GM19372 (cell line): ENCODE data around the gene TWIST2.

Source experiments
- ATAC-seq: cut with Tn5 transposase; IDR thresholded peaks from one replicate; pipeline ENCODE4 v1.9.1; 2021; ENCODE audit warnings: mild to moderate bottlenecking, low read depth, moderate library complexity; ENCODE audit not compliant: unreplicated experiment

TWIST2 gene

DNA sequence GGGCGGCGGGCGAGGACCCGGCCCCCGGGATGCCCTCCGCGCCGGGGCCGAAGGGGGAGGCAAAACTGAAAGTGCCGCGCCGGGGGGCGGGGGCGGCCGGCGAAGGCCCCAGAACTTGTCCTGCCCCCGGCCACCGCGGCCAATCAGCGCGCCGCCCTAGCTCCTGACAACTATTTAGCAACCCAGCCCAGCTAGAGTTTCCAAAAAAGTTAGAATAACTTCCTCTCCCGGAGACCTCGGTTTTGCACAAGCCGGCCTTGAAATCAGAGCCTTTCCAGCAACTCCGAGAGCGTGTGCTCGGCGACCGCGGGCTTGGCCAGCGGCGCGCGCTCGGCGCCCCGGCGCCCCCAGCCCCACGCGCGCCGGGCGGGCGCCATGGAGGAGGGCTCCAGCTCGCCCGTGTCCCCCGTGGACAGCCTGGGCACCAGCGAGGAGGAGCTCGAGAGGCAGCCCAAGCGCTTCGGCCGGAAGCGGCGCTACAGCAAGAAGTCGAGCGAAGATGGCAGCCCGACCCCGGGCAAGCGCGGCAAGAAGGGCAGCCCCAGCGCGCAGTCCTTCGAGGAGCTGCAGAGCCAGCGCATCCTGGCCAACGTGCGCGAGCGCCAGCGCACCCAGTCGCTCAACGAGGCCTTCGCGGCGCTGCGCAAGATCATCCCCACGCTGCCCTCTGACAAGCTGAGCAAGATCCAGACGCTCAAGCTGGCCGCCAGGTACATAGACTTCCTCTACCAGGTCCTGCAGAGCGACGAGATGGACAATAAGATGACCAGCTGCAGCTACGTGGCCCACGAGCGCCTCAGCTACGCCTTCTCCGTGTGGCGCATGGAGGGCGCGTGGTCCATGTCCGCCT lies at the start of gene TWIST2:
Gene TWIST2, plus strand, starts transcription at position 245 of the 850 bp plus-strand sequence. Its CDS starts 131 bp downstream, at position 376.
- ATAC-seq = no peak

DNA sequence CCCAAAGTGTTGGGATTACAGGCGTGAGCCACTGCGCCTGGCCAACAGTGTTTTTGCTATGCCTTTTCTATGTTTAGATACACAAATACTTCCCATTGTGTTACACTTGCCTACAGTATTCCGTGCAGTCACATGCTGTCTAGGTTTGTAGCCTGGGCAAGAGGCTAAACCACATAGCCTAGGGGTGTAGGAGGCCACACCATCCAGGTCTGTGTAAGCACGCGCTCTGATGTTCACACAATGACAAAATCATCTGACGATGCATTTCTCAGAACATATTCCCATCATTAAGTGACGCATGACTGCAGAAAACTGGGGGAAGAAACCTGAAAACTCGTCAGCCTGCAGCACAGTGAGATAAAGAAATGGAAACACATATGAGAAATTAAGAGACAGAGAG lies 46.1 kb upstream of the TWIST2 start:
- ATAC-seq = no peak

- ATAC-seq = no peak
Measured at GRCh38 chr2:238802957-238803356, 44.9 kb upstream of the TWIST2 start.

- no peak for ATAC-seq
Measured at GRCh38 chr2:238803996-238804870, 43.7 kb upstream of the TWIST2 start.

DNA sequence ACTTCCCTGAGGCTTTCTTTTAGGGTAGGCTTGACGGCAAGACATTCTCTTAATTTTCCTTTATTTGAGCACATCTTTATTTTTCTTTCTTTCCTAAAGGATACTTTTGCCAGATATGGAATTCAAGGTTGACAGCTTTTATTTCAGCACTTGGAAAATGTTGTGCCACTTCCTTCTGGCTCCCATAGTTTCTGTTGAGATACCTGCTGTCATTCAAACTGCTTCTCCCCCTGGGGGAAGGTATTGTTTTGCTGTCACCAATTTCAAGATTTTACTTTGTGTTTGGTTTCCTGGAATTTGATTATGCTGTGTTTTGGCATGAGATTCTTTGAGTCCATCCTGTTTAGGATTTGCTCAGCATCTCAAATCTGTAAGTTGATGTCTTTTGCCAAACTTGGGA lies 39.1 kb upstream of the TWIST2 start:
- no peak for ATAC-seq

DNA sequence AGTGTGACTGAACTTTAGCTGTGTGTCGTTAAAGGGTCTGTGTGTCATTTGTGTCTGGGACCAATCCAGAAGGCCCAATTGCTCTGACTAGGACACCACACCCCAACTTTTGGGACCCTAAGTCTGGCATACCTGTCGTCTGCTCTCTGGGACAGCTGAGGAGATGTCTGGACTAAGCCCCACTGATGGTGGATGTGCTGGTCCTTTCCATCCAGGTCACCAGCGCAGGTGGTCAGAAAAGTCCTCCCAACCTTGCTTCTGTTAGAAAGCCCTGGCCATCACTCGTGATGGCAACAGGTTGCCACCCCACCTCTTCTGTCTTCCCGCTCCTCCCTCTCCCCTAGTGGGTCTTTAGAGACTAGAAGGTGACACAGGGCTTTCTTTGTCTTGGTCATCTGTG lies 37.6 kb upstream of the TWIST2 start:
- no peak for ATAC-seq

- ATAC-seq = no peak
Measured at GRCh38 chr2:238811293-238811692, 36.6 kb upstream of the TWIST2 start.

DNA sequence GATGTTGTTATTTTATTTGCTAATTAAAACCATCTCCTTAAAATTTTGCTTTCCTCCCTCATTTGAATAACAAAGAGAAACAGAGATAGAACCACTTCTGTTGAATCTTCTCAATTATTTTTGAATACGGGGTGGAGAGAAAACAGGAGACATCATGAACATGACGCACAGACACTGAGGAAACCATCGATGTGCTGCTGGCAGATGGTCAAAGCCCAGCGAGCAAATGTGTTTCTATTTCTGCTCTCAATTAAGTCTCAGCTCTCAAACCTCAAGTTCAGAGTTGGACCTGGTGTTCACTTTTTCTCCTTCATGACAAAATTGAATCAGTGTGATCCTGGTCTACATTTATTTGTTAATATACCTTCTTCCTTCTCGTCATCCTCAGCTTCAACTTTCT lies 36.1 kb upstream of the TWIST2 start:
- ATAC-seq = no peak

- no peak for ATAC-seq
Measured at GRCh38 chr2:238813109-238813508, 34.8 kb upstream of the TWIST2 start.

DNA sequence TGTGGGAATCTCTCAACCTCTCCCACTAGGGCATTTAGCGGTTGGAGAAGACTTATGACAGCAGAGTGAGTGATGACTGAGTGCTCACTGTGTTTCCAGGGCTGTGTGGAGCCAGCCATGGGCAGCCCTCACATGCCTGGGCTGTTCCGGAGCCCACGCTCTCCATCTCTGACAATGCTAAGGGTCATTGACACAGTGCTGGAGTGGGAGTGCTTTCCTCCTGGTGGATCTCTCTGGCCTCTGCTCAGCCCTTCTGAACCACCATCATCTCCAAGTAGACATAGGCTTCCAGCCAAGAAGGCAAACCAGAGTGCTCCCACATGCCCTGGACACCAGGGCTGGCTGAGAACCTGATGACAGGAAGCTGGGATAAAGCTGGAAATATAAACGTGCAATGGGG lies 33.1 kb upstream of the TWIST2 start:
- ATAC-seq = no peak

DNA sequence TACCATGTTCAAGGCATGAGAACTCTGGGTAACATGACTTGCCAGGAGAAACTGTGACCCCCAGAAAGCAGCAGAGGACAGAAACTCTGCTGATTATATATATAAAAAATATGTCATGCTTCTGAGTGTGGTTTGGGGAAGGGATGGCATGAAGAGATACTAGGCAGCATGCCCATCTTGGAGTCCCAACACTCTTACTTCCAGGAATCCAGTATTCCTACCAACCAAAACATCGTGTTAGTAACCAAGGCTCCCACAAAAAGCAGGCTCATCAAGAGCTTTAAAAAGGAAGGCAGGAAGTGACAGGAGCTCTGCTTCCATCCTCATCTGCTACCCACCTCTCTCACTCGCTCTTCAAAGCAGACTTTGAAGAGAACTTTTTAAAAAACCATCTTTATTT lies 31.6 kb upstream of the TWIST2 start:
- no peak for ATAC-seq

DNA sequence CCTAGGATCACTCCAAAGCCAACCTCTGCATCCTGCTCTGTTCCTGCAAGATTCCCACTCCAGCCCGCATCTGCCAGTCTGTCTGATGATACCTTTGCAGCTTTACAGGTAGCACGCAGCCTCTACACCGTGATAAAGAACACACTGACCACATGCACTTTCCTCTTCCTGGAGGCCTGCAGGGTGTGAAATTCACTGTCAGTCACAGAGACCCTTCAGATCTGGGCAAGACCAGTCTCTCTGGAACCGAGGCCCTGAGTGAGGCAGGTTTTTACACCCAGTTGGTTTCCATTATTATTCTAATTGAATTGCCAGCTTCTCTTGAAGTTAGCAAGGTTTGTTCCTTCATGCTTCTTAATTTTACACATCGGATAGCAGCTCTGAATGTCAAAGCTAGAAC lies 30.5 kb upstream of the TWIST2 start:
- ATAC-seq = no peak

DNA sequence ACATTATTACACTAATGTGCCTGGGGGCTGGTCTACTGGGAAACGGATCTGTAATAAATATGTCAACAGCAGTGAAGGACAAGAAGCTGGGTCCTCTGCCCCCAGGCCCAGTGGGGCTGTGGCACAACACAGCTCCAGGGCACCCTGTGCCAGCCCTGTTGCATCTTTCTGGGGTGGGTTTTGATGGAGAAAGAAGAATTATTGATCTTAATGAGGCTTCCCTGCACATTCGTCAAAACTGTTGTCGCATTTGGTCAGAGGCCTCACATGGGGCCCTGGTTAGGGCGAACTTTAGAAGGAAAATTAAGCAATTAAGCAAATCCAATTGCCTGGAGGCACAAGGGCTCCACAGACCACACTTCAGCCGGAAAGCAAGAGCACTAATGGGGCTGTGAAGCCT lies 30.0 kb upstream of the TWIST2 start:
- ATAC-seq = no peak

DNA sequence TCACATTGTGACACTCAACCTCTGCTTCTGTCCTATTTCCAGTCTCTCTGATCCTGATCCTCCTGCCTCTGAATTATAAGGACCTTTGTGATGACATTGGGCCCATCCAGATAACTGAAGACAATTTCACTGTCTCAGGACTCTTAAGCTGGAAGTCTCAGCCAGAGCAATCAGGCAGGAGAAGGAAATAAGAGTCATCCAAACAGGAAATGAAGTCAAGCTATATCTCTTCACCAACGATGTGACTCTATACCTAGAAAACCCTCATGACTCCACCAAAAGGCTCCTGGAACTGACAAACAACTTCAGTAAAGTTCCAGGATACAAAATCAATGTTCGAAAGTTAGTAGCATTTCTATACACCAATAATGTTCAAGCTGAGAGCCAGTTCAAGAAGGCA lies 29.3 kb upstream of the TWIST2 start:
- no peak for ATAC-seq

- no peak for ATAC-seq
Measured at GRCh38 chr2:238820197-238820596, 27.7 kb upstream of the TWIST2 start.

DNA sequence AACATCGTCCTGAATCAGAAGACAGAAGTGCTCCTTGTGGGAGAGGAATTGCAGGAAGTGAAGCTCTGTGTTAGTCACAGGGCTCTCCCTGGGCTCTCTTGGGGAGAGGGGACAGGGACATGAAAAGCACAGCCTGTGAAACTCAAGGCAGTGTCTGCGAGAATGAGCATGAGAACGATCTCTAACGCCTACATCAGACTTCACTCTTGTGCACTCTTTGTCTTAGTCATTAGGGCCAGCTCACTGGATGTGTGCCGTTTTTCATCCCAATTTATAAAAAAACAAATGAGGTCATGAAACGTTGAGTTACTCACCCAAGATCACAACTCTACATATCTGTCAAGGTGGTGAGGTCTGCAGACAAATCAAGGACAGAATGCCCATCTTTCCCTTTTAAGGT lies 27.0 kb upstream of the TWIST2 start:
- no peak for ATAC-seq

DNA sequence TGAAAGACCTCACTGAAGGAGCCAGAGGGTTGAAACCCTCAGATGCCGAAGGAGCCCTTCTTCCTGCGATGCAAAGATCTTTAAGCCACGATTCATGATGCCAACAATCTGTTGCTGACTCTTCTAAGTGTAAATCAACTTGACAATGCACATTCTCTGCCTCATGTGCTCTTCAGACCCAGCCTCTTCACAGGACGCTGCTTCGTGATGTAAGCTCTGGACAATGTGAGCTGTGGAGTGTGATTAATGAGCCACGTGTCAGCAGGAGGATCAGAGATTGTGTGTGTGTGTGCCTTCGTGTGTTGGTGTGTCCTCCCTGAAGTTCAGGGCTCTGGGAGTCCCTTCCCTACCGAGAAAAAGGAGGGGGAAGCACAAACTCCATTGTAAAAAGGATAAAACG lies 26.5 kb upstream of the TWIST2 start:
- no peak for ATAC-seq

DNA sequence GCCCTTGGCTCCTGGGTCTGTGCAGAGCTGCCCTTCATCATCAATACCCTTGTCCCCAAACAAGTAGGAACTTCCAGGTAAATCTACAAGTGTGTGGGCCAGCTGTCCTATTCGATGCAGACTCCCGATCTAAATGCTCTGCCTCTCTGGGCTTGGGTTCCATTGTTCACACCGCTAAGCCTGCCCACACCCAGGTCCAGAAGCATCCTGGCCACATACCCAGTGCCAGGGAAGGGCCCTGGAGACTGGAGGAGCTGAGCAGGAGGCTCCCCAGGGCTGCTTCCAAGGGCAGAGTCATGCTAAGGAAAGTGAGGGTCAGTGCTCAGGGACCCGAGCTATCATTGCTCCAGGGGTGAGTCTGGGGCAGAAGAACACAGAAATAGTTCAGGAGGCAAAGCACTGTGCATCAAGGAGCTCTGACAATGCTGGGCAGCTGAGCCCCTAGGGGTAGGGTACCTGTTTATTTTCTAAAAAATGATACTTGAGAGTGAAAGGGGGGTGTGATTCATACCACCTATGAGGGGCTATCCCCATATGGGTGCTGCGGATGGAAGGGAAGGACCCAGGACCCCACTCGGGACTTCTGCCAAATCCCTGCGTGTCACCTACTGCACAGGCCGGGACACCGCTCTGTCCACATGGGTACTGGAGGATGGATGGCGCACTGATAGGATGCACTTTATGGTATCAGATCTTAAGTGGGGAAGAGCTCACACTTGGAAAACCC lies 25.8 kb upstream of the TWIST2 start:
- ATAC-seq = no peak

- no peak for ATAC-seq
Measured at GRCh38 chr2:238822955-238823354, 24.9 kb upstream of the TWIST2 start.

DNA sequence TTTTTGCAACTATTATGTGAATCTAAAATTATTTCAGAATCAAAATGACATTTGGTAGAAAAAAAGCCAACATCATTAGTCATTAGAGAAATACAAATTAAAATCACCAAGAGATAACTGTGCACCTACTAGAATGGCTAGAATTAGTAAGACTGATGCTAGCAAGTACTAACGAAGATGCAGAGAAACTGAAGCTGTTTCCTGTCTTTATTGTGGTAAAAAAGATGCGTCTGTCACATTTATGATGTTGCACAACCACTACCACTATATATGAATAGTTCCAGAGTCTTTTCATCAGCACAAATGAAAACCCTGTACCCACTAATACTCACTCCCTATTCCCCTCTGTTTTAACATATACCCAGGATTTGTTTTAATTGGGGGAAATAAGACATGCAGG lies 16.7 kb upstream of the TWIST2 start:
- no peak for ATAC-seq

DNA sequence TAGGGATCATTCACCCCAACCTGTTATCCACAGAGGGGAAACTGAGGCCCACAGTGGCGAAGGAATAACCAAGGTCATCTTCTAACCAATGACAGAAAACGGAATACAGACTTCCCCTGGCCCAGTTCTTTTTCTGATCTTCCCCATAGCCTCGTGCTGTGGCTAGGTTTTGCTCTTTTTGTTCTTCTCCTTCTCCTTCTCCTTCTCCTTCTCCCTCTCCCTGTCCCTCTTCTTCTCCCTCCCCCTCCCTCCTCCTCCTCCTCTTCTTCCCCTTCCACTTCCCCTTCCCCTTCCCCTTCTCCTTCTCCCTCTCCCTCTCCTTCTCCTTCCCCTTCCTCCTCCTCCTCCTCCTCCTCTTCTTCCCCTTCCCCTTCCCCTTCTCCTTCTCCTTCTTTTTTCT lies 12.9 kb upstream of the TWIST2 start:
- no peak for ATAC-seq
